HG03575 (cell line): ENCODE results near the gene PDSS1.
"Not testable (repeated sequence)": the region's sequence is repeated elsewhere in the genome, so short reads cannot be mapped to it uniquely, and the experiment has no call there.

ENCODE experiments used
- ATAC-seq: cut with Tn5 transposase; IDR thresholded peaks from one replicate; pipeline ENCODE4 v1.9.1; 2021; ENCODE audit not compliant: unreplicated experiment, insufficient number of reproducible peaks, low FRiP score; ENCODE audit errors: extremely low read depth

The PDSS1 gene

GRCh38 chr10:26780793-26781601, 83.5 kb downstream of the PDSS1 start:
- ATAC-seq: peak; percentile 48

- no peak for ATAC-seq
Observed at GRCh38 chr10:26781797-26782196, 84.3 kb downstream of the PDSS1 start.

GRCh38 chr10:26787362-26787761, 89.9 kb downstream of the PDSS1 start:
- ATAC-seq: no peak

DNA sequence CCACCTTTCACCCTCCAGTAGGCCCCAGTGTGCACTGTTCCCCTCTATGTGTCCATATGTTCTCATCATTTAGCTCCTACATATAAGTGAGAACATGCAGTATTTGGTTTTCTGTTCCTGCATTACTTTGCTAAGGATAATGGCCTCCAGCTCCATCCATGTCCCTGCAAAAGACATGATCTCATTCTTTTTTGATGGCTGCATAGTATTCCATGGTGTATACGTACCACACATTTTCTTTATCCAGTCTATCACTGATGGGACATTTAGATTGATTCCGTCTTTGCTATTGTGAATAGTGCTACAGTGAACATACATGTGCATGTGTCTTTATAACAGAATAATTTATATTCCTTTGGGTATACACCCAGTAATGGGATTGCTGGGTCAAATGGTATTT, 92.3 kb downstream of the PDSS1 start:
- ATAC-seq: not testable (repeated sequence)

DNA sequence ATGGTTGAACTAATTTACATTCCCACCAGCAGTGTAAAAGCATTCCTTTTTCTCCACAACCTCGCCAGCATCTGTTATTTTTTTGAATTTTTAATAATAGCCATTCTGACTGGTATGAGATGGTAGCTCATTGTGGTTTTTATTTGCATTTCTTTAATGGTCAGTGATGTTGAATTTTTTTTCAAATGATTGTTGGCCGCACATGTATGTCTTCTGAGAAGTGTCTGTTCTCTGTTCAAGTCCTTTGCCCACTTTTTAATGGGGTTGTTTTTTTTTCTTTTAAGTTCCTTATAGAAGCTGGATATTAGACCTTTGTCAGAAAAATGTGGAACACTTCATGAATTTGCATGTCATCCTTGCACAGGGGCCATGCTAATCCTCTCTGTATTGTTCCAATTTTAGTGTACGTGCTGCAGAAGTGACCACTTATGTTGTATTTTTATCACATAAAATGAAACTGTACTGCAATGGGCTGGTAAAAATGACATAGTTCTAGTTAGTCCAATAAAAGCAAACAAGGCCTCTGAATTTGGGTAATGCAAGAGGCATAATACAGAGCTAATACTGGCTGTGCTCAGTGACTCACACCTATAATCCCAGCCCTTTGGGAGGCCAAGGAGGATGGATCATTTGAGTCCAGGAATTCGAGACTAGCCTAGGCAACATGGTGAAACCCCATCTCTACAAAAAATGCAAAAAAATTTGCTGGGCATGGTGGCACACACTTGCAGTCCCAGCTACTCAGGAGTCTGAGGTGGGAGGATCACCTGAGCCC, 92.9 kb downstream of the PDSS1 start:
- no peak for ATAC-seq

- no peak for ATAC-seq
Observed at GRCh38 chr10:26792758-26793495, 95.4 kb downstream of the PDSS1 start.
